GM12875 (cell line): ENCODE results near the gene RERE.

Experiments used
- H3K4me3 ChIP-seq: one replicate; pipeline ENCODE4 v1.5.1; 2011; ENCODE audit warnings: low read depth, low read length, control low read depth
- CTCF ChIP-seq: IDR thresholded peaks from 2 replicates; pipeline ENCODE4 v1.5.1; 2011; ENCODE audit warnings: low read depth, mild to moderate bottlenecking, control low read depth, inconsistent platforms, low read length, moderate library complexity, borderline replicate concordance; ENCODE audit not compliant: insufficient read depth

Gene RERE

GRCh38 chr1:8643542-8644536 is 173.6 kb downstream of the RERE start:
- no peak overlapping the region for H3K4me3 ChIP-seq
- no peak for TF ChIP-seq CTCF

- H3K4me3 ChIP-seq: no peak overlapping the region
- TF ChIP-seq CTCF: no peak
Measured at GRCh38 chr1:8642114-8642513, 175.3 kb downstream of the RERE start.

- TF ChIP-seq CTCF: no peak
- no peak overlapping the region for H3K4me3 ChIP-seq
Measured at GRCh38 chr1:8641377-8641997, 176.0 kb downstream of the RERE start.

- no peak for TF ChIP-seq CTCF
- H3K4me3 ChIP-seq: no peak overlapping the region
Measured at GRCh38 chr1:8640950-8641349, 176.5 kb downstream of the RERE start.

- no peak for TF ChIP-seq CTCF
- no peak overlapping the region for H3K4me3 ChIP-seq
Measured at GRCh38 chr1:8639148-8639547, 178.3 kb downstream of the RERE start.

- no peak for TF ChIP-seq CTCF
Measured at GRCh38 chr1:8633741-8634501, 183.5 kb downstream of the RERE start.

More at GRCh38 chr1:8633741-8634501, 183.5 kb downstream of the RERE start:
- no peak overlapping the region for H3K4me3 ChIP-seq
